H1 (cell line): ENCODE data around the gene SPIRE2. TPM values are rescaled to one million over a fixed set of nuclear protein-coding genes. Genes with fewer than 3 reads are reported as not detected.
"Not testable (repeated sequence)": the region's sequence is repeated elsewhere in the genome, so short reads cannot be mapped to it uniquely, and the experiment has no call there.

ENCODE experiments used
- CTCF ChIA-PET: fragments of 300-600 bp; sonication (Branson Sonifier 250); formaldehyde crosslinking; loops from one replicate; lab custom pipeline; 2021; ENCODE audit not compliant: partially characterized antibody; lab: Charles Lee
- POLR2A ChIA-PET: fragments of 300-600 bp; sonication (Branson Sonifier 250); formaldehyde crosslinking; loops from one replicate; lab custom pipeline; 2021; ENCODE audit warnings: inconsistent platforms; ENCODE audit not compliant: partially characterized antibody; lab: Charles Lee
- DNase-seq, 2 experiments: peaks; one replicate each; pipeline versions ENCODE4 v3.0.0 to v3.0.0-alpha.2; 2010 to 2022; ENCODE audit warnings: low spot score in 2 of 2, low read depth in 1 of 2, mixed read lengths in 1 of 2
- FAIRE-seq: peaks from 2 replicates; lab custom pipeline; 2011; peaks lifted over from hg19 to GRCh38; lab: Jason Lieb, UNC
- H2AFZ ChIP-seq: 2 replicates; pipeline ENCODE4 v1.8.1; 2012; ENCODE audit warnings: low read length, inconsistent platforms
- H2AK5ac ChIP-seq: 2 replicates; pipeline ENCODE4 v1.6.1; 2013; ENCODE audit warnings: low read depth, low read length
- H2BK120ac ChIP-seq: replicated peaks from 2 replicates; pipeline ENCODE3; 2013; ENCODE audit warnings: low read depth, low read length, inconsistent platforms
- H2BK12ac ChIP-seq: 2 replicates; pipeline ENCODE4 v1.6.1; 2013; ENCODE audit warnings: low read depth, low read length
- H2BK15ac ChIP-seq: 2 replicates; pipeline ENCODE4 v1.6.1; 2013; ENCODE audit warnings: low read length
- H2BK20ac ChIP-seq: 2 replicates; pipeline ENCODE4 v1.6.1; 2013; ENCODE audit warnings: low read length
- H2BK5ac ChIP-seq: 2 replicates; pipeline ENCODE4 v1.6.1; 2013; ENCODE audit warnings: low read depth, low read length
- H3K14ac ChIP-seq: 2 replicates; pipeline ENCODE4 v1.6.1; 2013; ENCODE audit warnings: inconsistent platforms; ENCODE audit not compliant: insufficient read length
- H3K18ac ChIP-seq: 2 replicates; pipeline ENCODE4 v1.6.1; 2013; ENCODE audit warnings: low read length; ENCODE audit errors: extremely low read depth
- H3K23ac ChIP-seq: 2 replicates; pipeline ENCODE4 v1.6.1; 2013; ENCODE audit warnings: inconsistent platforms; ENCODE audit not compliant: insufficient read length
- H3K23me2 ChIP-seq: 2 replicates; pipeline ENCODE4 v1.6.1; 2013; ENCODE audit warnings: low read depth, low read length
- H3K27ac ChIP-seq: 2 replicates; pipeline ENCODE4 v1.6.1; 2011; ENCODE audit warnings: low read depth, low read length, inconsistent platforms
- H3K27me3 ChIP-seq, 4 experiments: replicated peaks in 1 of 4; 1 replicate in 1 of 4; 2 replicates in 3 of 4; pipeline versions ENCODE4 v1.6.1 to v1.8.1; 2011 to 2013; ENCODE audit warnings: low read length in 3 of 4, mild to moderate bottlenecking in 3 of 4, inconsistent platforms in 2 of 4, mixed read lengths in 2 of 4, moderate library complexity in 1 of 4; ENCODE audit not compliant: control insufficient read depth in 3 of 4, insufficient read depth in 3 of 4; ENCODE audit errors: extremely low read depth in 1 of 4
- H3K36me3 ChIP-seq, 4 experiments: 2 replicates each; pipeline versions ENCODE4 v1.6.1 to v1.8.1; 2011 to 2013; ENCODE audit warnings: mild to moderate bottlenecking in 4 of 4, low read length in 3 of 4, moderate library complexity in 2 of 4, control low read depth in 1 of 4, inconsistent platforms in 1 of 4; ENCODE audit not compliant: insufficient read depth in 4 of 4, control insufficient read depth in 2 of 4
- H3K4ac ChIP-seq: replicated peaks from 2 replicates; pipeline ENCODE3; 2013; ENCODE audit warnings: low read length, low read depth, mixed read lengths, inconsistent platforms; ENCODE audit not compliant: insufficient read length
- H3K4me1 ChIP-seq, 4 experiments: replicated peaks in 1 of 4; 1 replicate in 1 of 4; 2 replicates in 3 of 4; pipeline versions ENCODE4 v1.6.1 to v1.8.1; 2011 to 2013; ENCODE audit warnings: low read length in 3 of 4, inconsistent platforms in 2 of 4, mixed read lengths in 1 of 4; ENCODE audit not compliant: insufficient read depth in 4 of 4, control insufficient read depth in 3 of 4
- H3K4me2 ChIP-seq, 2 experiments: 2 replicates each; pipeline versions ENCODE4 v1.6.1 to v1.8.1; 2011 to 2013; ENCODE audit warnings: low read depth in 2 of 2, low read length in 2 of 2, control low read depth in 1 of 2, inconsistent platforms in 1 of 2, mild to moderate bottlenecking in 1 of 2; ENCODE audit not compliant: insufficient read depth in 1 of 2
- H3K4me3 ChIP-seq, 4 experiments: fragments of 200-600, 300-600 bp in 1 of 4; sonication (generic), shearing (Covaris generic), sonication (Bioruptor Twin) in 1 of 4; 2 replicates each; pipeline versions ENCODE4 v1.5.1 to v1.8.1; 2011 to 2016; ENCODE audit warnings: low read length in 4 of 4, low read depth in 3 of 4, control low read depth in 2 of 4, inconsistent platforms in 2 of 4, mild to moderate bottlenecking in 2 of 4, mixed read lengths in 1 of 4, moderate library complexity in 1 of 4; ENCODE audit not compliant: insufficient read depth in 2 of 4; ENCODE audit errors: extremely low read depth in 1 of 4
- H3K56ac ChIP-seq: replicated peaks from 2 replicates; pipeline ENCODE3; 2013; ENCODE audit warnings: low read depth, mild to moderate bottlenecking, mixed read lengths, low read length, inconsistent platforms; ENCODE audit not compliant: insufficient read length
- H3K79me1 ChIP-seq: 2 replicates; pipeline ENCODE4 v1.6.1; 2013; ENCODE audit warnings: low read depth, low read length, control low read depth
- H3K79me2 ChIP-seq, 2 experiments: 2 replicates each; pipeline versions ENCODE4 v1.6.1 to v1.8.1; 2012 to 2013; ENCODE audit warnings: low read length in 2 of 2, mild to moderate bottlenecking in 2 of 2, inconsistent platforms in 1 of 2; ENCODE audit not compliant: insufficient read depth in 2 of 2, control insufficient read depth in 1 of 2
- H3K9ac ChIP-seq, 4 experiments: replicated peaks in 1 of 4; 1 replicate in 1 of 4; 2 replicates in 3 of 4; pipeline versions ENCODE4 v1.6.1 to v1.8.1; 2011 to 2013; ENCODE audit warnings: low read depth in 3 of 4, low read length in 3 of 4, control low read depth in 2 of 4, mild to moderate bottlenecking in 2 of 4, moderate library complexity in 2 of 4, inconsistent platforms in 1 of 4; ENCODE audit errors: extremely low read depth in 1 of 4
- H3K9me3 ChIP-seq, 2 experiments: 2 replicates each; pipeline versions ENCODE4 v1.6.1 to v1.8.1; 2012 to 2013; ENCODE audit warnings: mild to moderate bottlenecking in 2 of 2, moderate library complexity in 2 of 2, control low read depth in 1 of 2, inconsistent platforms in 1 of 2, low read depth in 1 of 2, low read length in 1 of 2, mixed read lengths in 1 of 2; ENCODE audit not compliant: insufficient read depth in 2 of 2
- H4K20me1 ChIP-seq, 2 experiments: replicated peaks in 1 of 2; 2 replicates each; pipeline versions ENCODE3 to v1.8.1; 2011 to 2013; ENCODE audit warnings: inconsistent platforms in 2 of 2, low read length in 2 of 2, mild to moderate bottlenecking in 1 of 2; ENCODE audit not compliant: insufficient read depth in 2 of 2, control insufficient read depth in 1 of 2
- H4K5ac ChIP-seq: 2 replicates; pipeline ENCODE4 v1.6.1; 2013; ENCODE audit warnings: low read length, low read depth, mixed read lengths, inconsistent platforms; ENCODE audit not compliant: insufficient read length
- H4K8ac ChIP-seq: 2 replicates; pipeline ENCODE4 v1.8.0; 2013; ENCODE audit warnings: mild to moderate bottlenecking, moderate library complexity, low read length, inconsistent platforms; ENCODE audit not compliant: insufficient read depth; ENCODE audit errors: extremely low read depth
- H4K91ac ChIP-seq: replicated peaks from 2 replicates; pipeline ENCODE3; 2013; ENCODE audit warnings: low read length, mixed read lengths, inconsistent platforms; ENCODE audit not compliant: insufficient read length
- ATF2 ChIP-seq: IDR thresholded peaks from 2 replicates; pipeline ENCODE4 v1.6.1; 2012; ENCODE audit warnings: low read length, inconsistent platforms
- BRCA1 ChIP-seq: IDR thresholded peaks from 2 replicates; pipeline ENCODE4 v1.6.1; 2012; ENCODE audit warnings: low read depth, low read length, improper control_type of control experiment
- CEBPB ChIP-seq: IDR thresholded peaks from 2 replicates; pipeline ENCODE4 v1.6.1; 2012; ENCODE audit warnings: low read depth, low read length
- CHD1 ChIP-seq: IDR thresholded peaks from 2 replicates; pipeline ENCODE4 v1.6.1; 2012; ENCODE audit warnings: low read depth, low read length, improper control_type of control experiment
- GABPA ChIP-seq: IDR thresholded peaks from 2 replicates; pipeline ENCODE4 v1.6.1; 2011; ENCODE audit warnings: mild to moderate bottlenecking, low read length, moderate library complexity, borderline replicate concordance; ENCODE audit not compliant: insufficient read depth
- SP2 ChIP-seq: IDR thresholded peaks from 2 replicates; pipeline ENCODE4 v1.6.1; 2012; ENCODE audit warnings: mild to moderate bottlenecking, low read length, inconsistent platforms
- SP4 ChIP-seq: IDR thresholded peaks from 2 replicates; pipeline ENCODE4 v1.6.1; 2012; ENCODE audit warnings: low read length, inconsistent platforms
- ZNF274 ChIP-seq: IDR thresholded peaks from 2 replicates; pipeline ENCODE4 v1.7.0; 2012; ENCODE audit warnings: low read length, borderline replicate concordance; ENCODE audit errors: extremely low read depth
- WGBS, 2 experiments: shearing (Covaris generic) in 1 of 2; methylation state at CpG; one replicate each; pipeline versions ENCODE4 v1.1.6 to v1.1.7; 2013 to 2015; ENCODE audit warnings: low lambda C conversion rate in 2 of 2, mixed read lengths in 2 of 2, inconsistent platforms in 1 of 2, low coverage in 1 of 2, missing lambda C conversion rate in 1 of 2; ENCODE audit not compliant: insufficient replicate concordance in 2 of 2, insufficient coverage in 1 of 2, insufficient read length in 1 of 2; ENCODE audit errors: extremely low coverage in 1 of 2, missing lambda C conversion rate in 1 of 2; 5-methylcytosine and 5-hydroxymethylcytosine counted together
- polyA plus RNA-seq, 7 experiments: library from polyadenylated mRNA; depleted of rRNA in 3 of 7; stranded (reverse) in 5 of 7; unstranded in 2 of 7; fragments of >200 nt in 5 of 7; fragments of 200-250 nt in 2 of 7; gene quantifications; 1 replicate in 5 of 7; 2 replicates in 1 of 7; 4 replicates in 1 of 7; pipeline versions ENCODE4 v1.2.1 to v1.2.3, GENCODE V29; 2011 to 2013; ENCODE audit warnings: missing spikeins in 2 of 7, mixed read lengths in 2 of 7
- total RNA-seq: library from RNA; stranded (reverse); fragmentation: NEBNext Ultra II Directional; extraction: Animal tissue kit (Norgen Biotek cat#: 25700); gene quantifications from 2 replicates; pipeline ENCODE4 v1.2.1, GENCODE V29; 2021

The SPIRE2 gene
- total and polyA plus RNA-seq, 2 of the 8 experiments (the other 6 are each of a cell fraction or from before 2014, with no cell fraction given), result 7.4 to 15.4 TPM

DNA sequence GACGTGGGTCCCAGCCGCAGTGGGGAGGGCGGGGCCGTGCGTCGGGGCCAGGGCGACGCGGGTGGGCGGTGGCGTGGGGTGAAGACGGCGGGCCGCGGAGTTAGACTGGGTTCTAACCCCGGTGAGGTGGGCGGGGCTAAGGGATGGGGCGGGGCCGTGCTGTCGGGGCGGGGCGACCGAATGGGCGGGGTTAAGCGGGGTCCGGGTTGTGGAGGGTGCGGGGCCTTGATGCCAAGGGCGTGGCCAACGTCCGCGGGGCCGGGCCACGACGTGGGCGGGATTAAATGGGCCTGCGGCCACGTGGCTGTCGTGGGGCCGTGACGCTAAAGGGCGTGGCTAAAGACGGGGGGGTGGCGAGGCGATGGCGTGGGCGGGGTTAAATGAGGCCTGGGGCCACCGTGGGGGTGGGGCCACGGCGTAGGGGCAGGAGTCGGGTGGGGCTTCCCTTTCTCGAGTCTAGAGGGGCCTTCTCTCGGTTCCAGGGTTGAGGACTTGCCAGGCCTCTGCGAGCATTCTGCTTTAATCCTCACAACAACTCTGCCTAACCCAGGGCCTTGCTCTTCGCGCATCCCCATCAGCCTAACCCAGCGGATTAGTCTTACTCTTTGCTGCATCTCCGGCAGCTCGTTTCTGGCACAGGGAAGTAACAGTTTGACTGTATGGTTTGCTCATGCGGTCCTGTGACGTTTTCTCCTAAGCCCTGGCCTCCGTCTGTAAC lies 45.9 kb downstream of the SPIRE2 start (continued):
- TF ChIP-seq ATF2 (no peak), ZNF274 (no peak), GABPA (no peak), CHD1 (no peak), BRCA1 (no peak), SP4 (peak; percentile 82; the same call in 1 of the 2 replicates), SP2 (no peak), CEBPB (no peak)

- H2BK15ac ChIP-seq, FAIRE-seq, CTCF ChIA-PET, H2BK20ac ChIP-seq, H3K9me3 ChIP-seq, H3K18ac ChIP-seq, H3K4me2 ChIP-seq, H3K4me1 ChIP-seq, H2BK5ac ChIP-seq, H3K14ac ChIP-seq, H3K27me3 ChIP-seq, H3K9ac ChIP-seq, H4K8ac ChIP-seq, H2BK120ac ChIP-seq, H3K4me3 ChIP-seq, H3K4ac ChIP-seq, H3K23me2 ChIP-seq, H4K91ac ChIP-seq, H2AK5ac ChIP-seq, H3K27ac ChIP-seq, H2BK12ac ChIP-seq, H3K23ac ChIP-seq, H3K56ac ChIP-seq, H4K5ac ChIP-seq, H2AFZ ChIP-seq, DNase-seq: not testable (repeated sequence)
- POLR2A ChIA-PET, result interaction anchor here (0.7 kb wide), 1 partner anchor 112 kb away, joined by 3 read pairs; no protein-coding TSS in a partner anchor
- H3K36me3 ChIP-seq, result peaks cover 7 to 36% (median 16%) of the 10 kb centered on the region in 4 experiments
- H4K20me1 ChIP-seq, result peaks cover 0 to 14% of the 10 kb centered on the region in 2 experiments
- 96% methylated on average over 27 of the region's 28 CpGs; no CpG with 5 or more reads in 1 of the 2 experiments for WGBS, 2 experiments
- H3K79me2 ChIP-seq, result peaks cover 3 to 46% of the 10 kb centered on the region in 2 experiments
- H3K79me1 ChIP-seq, result peaks cover 12% of the 10 kb centered on the region
Measured at GRCh38 chr16:89879123-89879522, 50.8 kb downstream of the SPIRE2 start.
